Measurements from ENCODE around the gene AGAP1.

AGAP1 gene

GRCh38 chr2:235670974-235671787 is 177.3 kb downstream of the AGAP1 start:
- FAIRE-seq: no peak

GRCh38 chr2:235672720-235673119 is 178.9 kb downstream of the AGAP1 start:
- no peak for FAIRE-seq

GRCh38 chr2:235674146-235674545 is 180.3 kb downstream of the AGAP1 start:
- FAIRE-seq: no peak

GRCh38 chr2:235674812-235675211 is 181.0 kb downstream of the AGAP1 start:
- no peak for FAIRE-seq

- no peak for FAIRE-seq
These were observed 182.1 kb downstream of the AGAP1 start for GRCh38 chr2:235675678-235676535.

- no peak for FAIRE-seq
These were observed 182.6 kb downstream of the AGAP1 start for GRCh38 chr2:235676536-235676799.

GRCh38 chr2:235677276-235677788 is 183.5 kb downstream of the AGAP1 start:
- no peak for FAIRE-seq

- no peak for FAIRE-seq
These were observed 184.1 kb downstream of the AGAP1 start for GRCh38 chr2:235677937-235678336.

- FAIRE-seq: no peak
These were observed 184.9 kb downstream of the AGAP1 start for GRCh38 chr2:235678712-235679111.

GRCh38 chr2:235679471-235679870 is 185.6 kb downstream of the AGAP1 start:
- FAIRE-seq: no peak

- no peak for FAIRE-seq
These were observed 191.3 kb downstream of the AGAP1 start for GRCh38 chr2:235685024-235685721.

GRCh38 chr2:235688511-235689426 is 194.9 kb downstream of the AGAP1 start:
- FAIRE-seq: no peak

- no peak for FAIRE-seq
These were observed 195.6 kb downstream of the AGAP1 start for GRCh38 chr2:235689427-235689853.

- FAIRE-seq: no peak
These were observed 196.4 kb downstream of the AGAP1 start for GRCh38 chr2:235690082-235690808.

- FAIRE-seq: no peak
These were observed 197.1 kb downstream of the AGAP1 start for GRCh38 chr2:235690809-235691450.

GRCh38 chr2:235692076-235692475 is 198.2 kb downstream of the AGAP1 start:
- FAIRE-seq: no peak

GRCh38 chr2:235692671-235693171 is 198.9 kb downstream of the AGAP1 start:
- no peak for FAIRE-seq

- FAIRE-seq: no peak
These were observed 199.4 kb downstream of the AGAP1 start for GRCh38 chr2:235693279-235693678.

GRCh38 chr2:235694721-235695601 is 201.1 kb downstream of the AGAP1 start:
- no peak for FAIRE-seq

- FAIRE-seq: no peak
These were observed 201.7 kb downstream of the AGAP1 start for GRCh38 chr2:235695602-235695895.
